Vagina (tissue), 2 donors: Measurements from ENCODE around the gene TMEM242. TPM values are rescaled to one million over a fixed set of nuclear protein-coding genes. Genes with fewer than 3 reads are reported as not detected.
A peak's percentile ranks its signal among the peaks of the same experiment; 100 is the strongest.

ENCODE experiments used
- DNase-seq, 2 donors: peaks; one replicate each; pipeline ENCODE4 v3.0.0-alpha.2; 2017; ENCODE audit errors: extremely low spot score in 2 of 2
- H3K27ac ChIP-seq: fragments of 200-600 bp; sonication (generic); one replicate; pipeline ENCODE4 v1.5.1; 2019
- H3K27me3 ChIP-seq: fragments of 200-600 bp; sonication (generic); one replicate; pipeline ENCODE4 v1.5.1; 2019
- H3K36me3 ChIP-seq, 2 donors: fragments of 200-600 bp; sonication (generic); one replicate each; pipeline ENCODE4 v1.5.1; 2017 to 2019
- H3K4me1 ChIP-seq: fragments of 200-600 bp; sonication (generic); one replicate; pipeline ENCODE4 v1.5.1; 2019
- H3K4me3 ChIP-seq, 2 donors: fragments of 200-600 bp; sonication (generic); 1 replicate in 1 of 2; 2 replicates in 1 of 2; pipeline ENCODE4 v1.5.1; 2016 to 2019
- H3K9me3 ChIP-seq: fragments of 200-600 bp; sonication (generic); one replicate; pipeline ENCODE4 v1.5.1; 2019
- CTCF ChIP-seq, 3 experiments: fragments of 450-650 bp in 2 of 3; fragments of 200-600 bp in 1 of 3; sonication (generic) in 1 of 3; IDR thresholded peaks; one replicate each; pipeline ENCODE4 v1.5.1; 2017 to 2019; ENCODE audit warnings: antibody characterized with exemption in 3 of 3, mild to moderate bottlenecking in 2 of 3, moderate library complexity in 2 of 3
- POLR2A ChIP-seq, 2 donors: fragments of 450-650 bp; IDR thresholded peaks; one replicate each; pipeline ENCODE4 v1.6.1; 2017; ENCODE audit warnings: antibody characterized with exemption in 2 of 2, mild to moderate bottlenecking in 2 of 2, moderate library complexity in 2 of 2
- POLR2AphosphoS5 ChIP-seq, 2 donors: sonication (generic); formaldehyde crosslinking; IDR thresholded peaks; one replicate each; pipeline ENCODE4 v1.9.0; 2017; ENCODE audit warnings: antibody characterized with exemption in 2 of 2, mild to moderate bottlenecking in 2 of 2, low read depth in 1 of 2; ENCODE audit not compliant: insufficient read depth in 1 of 2
- intact Hi-C: fragments of 100-400 bp; cut with DNase I; formaldehyde crosslinking; loops from one replicate; pipeline ENCODE4 v1.15.1; 2023
- total RNA-seq: library from RNA; depleted of rRNA; stranded (reverse); fragments of >200 nt; gene quantifications from one replicate; pipeline ENCODE4 v1.2.3, GENCODE V29; 2016

The TMEM242 gene
- total RNA-seq, 1 donor from 2014 or later = 6.1 TPM

- H3K27ac ChIP-seq = no peak overlapping the region
- intact Hi-C loops = no loop called here
- TF ChIP-seq POLR2A (IDR thresholded peaks at IDR 0.05) (no peak), POLR2AphosphoS5 (IDR thresholded peaks at IDR 0.05; ENCODE audit: insufficient read depth in 1 of 2, low read depth in 1 of 2) (no peak), CTCF (IDR thresholded peaks at IDR 0.05) (no peak)
- peaks cover 15% of the 10 kb centered on the region for H3K4me1 ChIP-seq
- no peaks in the 10 kb centered on the region for H3K36me3 ChIP-seq
- H3K9me3 ChIP-seq = no peaks in the 10 kb centered on the region
- no peak overlapping the region for H3K4me3 ChIP-seq
- H3K27me3 ChIP-seq = no peaks in the 10 kb centered on the region
- DNase-seq = no peak
Observed at GRCh38 chr6:157264701-157265100, 58.6 kb downstream of the TMEM242 start.

- Histone ChIP-seq H3K36me3 (no peaks in the 10 kb centered on the region), H3K27ac (no peak overlapping the region), H3K9me3 (no peaks in the 10 kb centered on the region), H3K4me3 (no peak overlapping the region), H3K4me1 (peaks cover 7% of the 10 kb centered on the region), H3K27me3 (no peaks in the 10 kb centered on the region)
- intact Hi-C loops = no loop called here
- DNase-seq = no peak
- no peak for TF ChIP-seq POLR2AphosphoS5 (IDR thresholded peaks at IDR 0.05; ENCODE audit: insufficient read depth in 1 of 2, low read depth in 1 of 2)
- no peak for TF ChIP-seq POLR2A (IDR thresholded peaks at IDR 0.05)
- TF ChIP-seq CTCF (IDR thresholded peaks at IDR 0.05) = no peak
Observed at GRCh38 chr6:157263881-157264397, 59.4 kb downstream of the TMEM242 start.

GRCh38 chr6:157263146-157263545 lies 60.2 kb downstream of the TMEM242 start:
- no peak overlapping the region for H3K27ac ChIP-seq
- no peak for DNase-seq
- no peaks in the 10 kb centered on the region for H3K36me3 ChIP-seq
- H3K4me1 ChIP-seq = no peaks in the 10 kb centered on the region
- H3K4me3 ChIP-seq = no peak overlapping the region
- intact Hi-C loops = no loop called here
- TF ChIP-seq POLR2AphosphoS5 (IDR thresholded peaks at IDR 0.05; ENCODE audit: insufficient read depth in 1 of 2, low read depth in 1 of 2) = no peak
- TF ChIP-seq CTCF (IDR thresholded peaks at IDR 0.05) = no peak
- TF ChIP-seq POLR2A (IDR thresholded peaks at IDR 0.05) = no peak
- no peaks in the 10 kb centered on the region for H3K27me3 ChIP-seq
- no peaks in the 10 kb centered on the region for H3K9me3 ChIP-seq

- TF ChIP-seq POLR2A (IDR thresholded peaks at IDR 0.05) (no peak), CTCF (IDR thresholded peaks at IDR 0.05) (no peak), POLR2AphosphoS5 (IDR thresholded peaks at IDR 0.05; ENCODE audit: insufficient read depth in 1 of 2, low read depth in 1 of 2) (no peak)
- H3K4me3 ChIP-seq = no peak overlapping the region
- no peaks in the 10 kb centered on the region for H3K9me3 ChIP-seq
- no peaks in the 10 kb centered on the region for H3K27me3 ChIP-seq
- intact Hi-C loops = no loop called here
- no peaks in the 10 kb centered on the region for H3K36me3 ChIP-seq
- DNase-seq = no peak
- no peaks in the 10 kb centered on the region for H3K4me1 ChIP-seq
- no peak overlapping the region for H3K27ac ChIP-seq
Observed at GRCh38 chr6:157261606-157262005, 61.7 kb downstream of the TMEM242 start.

GRCh38 chr6:157260735-157261410 lies 62.4 kb downstream of the TMEM242 start:
- H3K27ac ChIP-seq = no peak overlapping the region
- no peaks in the 10 kb centered on the region for H3K36me3 ChIP-seq
- H3K9me3 ChIP-seq = no peaks in the 10 kb centered on the region
- no peaks in the 10 kb centered on the region for H3K27me3 ChIP-seq
- no peak for DNase-seq
- intact Hi-C loops = no loop called here
- no peak overlapping the region for H3K4me3 ChIP-seq
- TF ChIP-seq POLR2AphosphoS5 (IDR thresholded peaks at IDR 0.05; ENCODE audit: insufficient read depth in 1 of 2, low read depth in 1 of 2) (peak in 1 of 2 donors; percentile 46), POLR2A (IDR thresholded peaks at IDR 0.05) (no peak)
- H3K4me1 ChIP-seq = no peaks in the 10 kb centered on the region
